ENCODE data around the gene CFAP70.

The CFAP70 gene

GRCh38 chr10:73211106-73211811 is 147.4 kb downstream of the CFAP70 start:
- no peak for DNase-seq (ENCODE audit: low read depth in 1 of 2, low spot score in 1 of 2)
- TF ChIP-seq SPI1 (IDR thresholded peaks at IDR 0.05; ENCODE audit: borderline replicate concordance, low read depth): no peak
- no peak for TF ChIP-seq POLR2AphosphoS5 (IDR thresholded peaks at IDR 0.05; ENCODE audit: low read depth)
- TF ChIP-seq GABPA (IDR thresholded peaks at IDR 0.05; ENCODE audit: low read depth): no peak
- no peak for TF ChIP-seq REST (IDR thresholded peaks at IDR 0.05; ENCODE audit: insufficient replicate concordance, low read depth)
- TF ChIP-seq CTCF (IDR thresholded peaks at IDR 0.05; ENCODE audit: insufficient read depth, low read length): no peak
- Histone ChIP-seq H3K27ac (replicated peaks) (no peak overlapping the region), H3K4me3 (replicated peaks; ENCODE audit: insufficient read depth, low read length) (no peak overlapping the region), H3K27me3 (ENCODE audit: insufficient read depth, poor library complexity, severe bottlenecking) (no peaks in the 10 kb centered on the region)

- no peak overlapping the region for H3K27ac ChIP-seq (replicated peaks)
- H3K4me3 ChIP-seq (replicated peaks; ENCODE audit: insufficient read depth, low read length): no peak overlapping the region
- no peak for DNase-seq (ENCODE audit: low read depth in 1 of 2, low spot score in 1 of 2)
- H3K27me3 ChIP-seq (ENCODE audit: insufficient read depth, poor library complexity, severe bottlenecking): no peaks in the 10 kb centered on the region
- TF ChIP-seq CTCF (IDR thresholded peaks at IDR 0.05; ENCODE audit: insufficient read depth, low read length): no peak
- TF ChIP-seq REST (IDR thresholded peaks at IDR 0.05; ENCODE audit: insufficient replicate concordance, low read depth): no peak
- TF ChIP-seq SPI1 (IDR thresholded peaks at IDR 0.05; ENCODE audit: borderline replicate concordance, low read depth): no peak
- TF ChIP-seq POLR2AphosphoS5 (IDR thresholded peaks at IDR 0.05; ENCODE audit: low read depth): no peak
- no peak for TF ChIP-seq GABPA (IDR thresholded peaks at IDR 0.05; ENCODE audit: low read depth)
Observed at GRCh38 chr10:73210395-73211105, 148.1 kb downstream of the CFAP70 start.

- no peaks in the 10 kb centered on the region for H3K27me3 ChIP-seq (ENCODE audit: insufficient read depth, poor library complexity, severe bottlenecking)
- no peak for DNase-seq (ENCODE audit: low read depth in 1 of 2, low spot score in 1 of 2)
- no peak overlapping the region for H3K27ac ChIP-seq (replicated peaks)
- TF ChIP-seq POLR2AphosphoS5 (IDR thresholded peaks at IDR 0.05; ENCODE audit: low read depth) (no peak), SPI1 (IDR thresholded peaks at IDR 0.05; ENCODE audit: borderline replicate concordance, low read depth) (no peak), REST (IDR thresholded peaks at IDR 0.05; ENCODE audit: insufficient replicate concordance, low read depth) (no peak), GABPA (IDR thresholded peaks at IDR 0.05; ENCODE audit: low read depth) (no peak), CTCF (IDR thresholded peaks at IDR 0.05; ENCODE audit: insufficient read depth, low read length) (no peak)
- no peak overlapping the region for H3K4me3 ChIP-seq (replicated peaks; ENCODE audit: insufficient read depth, low read length)
Observed at GRCh38 chr10:73209705-73210104, 149.0 kb downstream of the CFAP70 start.
